Measurements from ENCODE around the gene SNRNP200. TPM values are rescaled to one million over a fixed set of nuclear protein-coding genes. Genes with fewer than 3 reads are reported as not detected.
A peak's percentile ranks its signal among the peaks of the same experiment; 100 is the strongest.

SNRNP200 gene
- total RNA-seq, 4 donors from 2014 or later, result 55.3 to 90.0 (median 68.6) TPM

- intact Hi-C loops (cut with DNase I), result no loop called here
- no peak for DNase-seq
- H3K27me3 ChIP-seq, result no peaks in the 10 kb centered on the region
- H3K4me1 ChIP-seq, result peaks cover 0 to 69% (median 3%) of the 10 kb centered on the region in 3 donors
- H3K9me3 ChIP-seq, result no peaks in the 10 kb centered on the region
- H3K27ac ChIP-seq, result no peak overlapping the region
- no peak overlapping the region for H3K4me3 ChIP-seq
- WGBS, 2 donors, result 88 to 95% methylated on average over 4 to 5 of the region's 8 CpGs
- TF ChIP-seq CTCF (IDR thresholded peaks at IDR 0.05) (no peak), POLR2A (IDR thresholded peaks at IDR 0.05) (no peak)
- peaks cover 26 to 82% (median 34%) of the 10 kb centered on the region in 3 donors for H3K36me3 ChIP-seq
These were observed 52.8 kb downstream of the SNRNP200 start for GRCh38 chr2:96252526-96252925.

GRCh38 chr2:96251721-96252292 lies 53.5 kb downstream of the SNRNP200 start:
- peak overlapping the region in 2 of 4 donors; percentile 2 to 41 for H3K27ac ChIP-seq
- DNase-seq, result no peak
- H3K36me3 ChIP-seq, result peaks cover 26 to 75% (median 34%) of the 10 kb centered on the region in 3 donors
- 59 to 79% methylated on average over 6 of the region's 6 CpGs for WGBS, 2 donors
- intact Hi-C loops (cut with DNase I), result no loop called here
- no peak overlapping the region for H3K4me3 ChIP-seq
- no peak for TF ChIP-seq POLR2A (IDR thresholded peaks at IDR 0.05)
- TF ChIP-seq CTCF (IDR thresholded peaks at IDR 0.05), result no peak
- H3K9me3 ChIP-seq, result no peaks in the 10 kb centered on the region
- H3K4me1 ChIP-seq, result peaks cover 0 to 69% (median 3%) of the 10 kb centered on the region in 3 donors
- no peaks in the 10 kb centered on the region for H3K27me3 ChIP-seq

DNA sequence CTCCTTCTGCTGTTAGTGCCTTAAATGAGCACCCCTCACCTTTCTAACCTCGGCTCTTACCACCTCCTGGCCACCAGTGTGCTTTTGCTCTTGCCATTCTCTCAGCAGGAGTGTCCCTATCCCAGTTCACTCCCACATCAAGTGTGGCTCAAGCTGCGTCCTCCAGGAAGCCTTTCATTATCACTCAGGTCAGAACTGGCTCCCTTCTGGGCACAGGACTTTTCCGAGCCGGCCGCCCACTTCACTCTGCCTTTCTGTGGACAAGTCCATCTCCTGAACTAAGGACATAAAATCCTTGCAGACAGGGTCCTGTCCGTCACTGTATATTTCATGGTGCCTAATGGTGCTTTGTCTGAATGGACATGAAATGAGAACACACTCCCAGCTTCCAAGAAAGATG lies 55.2 kb downstream of the SNRNP200 start:
- intact Hi-C loops (cut with DNase I), result no loop called here
- DNase-seq, result no peak
- H3K27ac ChIP-seq, result peak overlapping the region in 2 of 4 donors; percentile 2 to 35
- peaks cover 0 to 66% (median 6%) of the 10 kb centered on the region in 3 donors for H3K4me1 ChIP-seq
- H3K9me3 ChIP-seq, result no peaks in the 10 kb centered on the region
- 81 to 85% methylated on average over 5 to 6 of the region's 6 CpGs for WGBS, 2 donors
- H3K4me3 ChIP-seq, result no peak overlapping the region
- peaks cover 26 to 59% (median 33%) of the 10 kb centered on the region in 3 donors for H3K36me3 ChIP-seq
- H3K27me3 ChIP-seq, result no peaks in the 10 kb centered on the region
- TF ChIP-seq CTCF (IDR thresholded peaks at IDR 0.05) (no peak), POLR2A (IDR thresholded peaks at IDR 0.05) (no peak)

- WGBS, 2 donors, result 88 to 94% methylated on average over 9 of the region's 9 CpGs
- H3K36me3 ChIP-seq, result peaks cover 26 to 53% (median 28%) of the 10 kb centered on the region in 3 donors
- intact Hi-C loops (cut with DNase I), result no loop called here
- no peak for DNase-seq
- no peaks in the 10 kb centered on the region for H3K9me3 ChIP-seq
- no peak overlapping the region for H3K4me3 ChIP-seq
- no peak for TF ChIP-seq POLR2A (IDR thresholded peaks at IDR 0.05)
- TF ChIP-seq CTCF (IDR thresholded peaks at IDR 0.05), result no peak
- peaks cover 0 to 60% (median 6%) of the 10 kb centered on the region in 3 donors for H3K4me1 ChIP-seq
- peak overlapping the region in 1 of 4 donors; percentile 35 for H3K27ac ChIP-seq
- no peaks in the 10 kb centered on the region for H3K27me3 ChIP-seq
These were observed 55.7 kb downstream of the SNRNP200 start for GRCh38 chr2:96249654-96250053.

DNA sequence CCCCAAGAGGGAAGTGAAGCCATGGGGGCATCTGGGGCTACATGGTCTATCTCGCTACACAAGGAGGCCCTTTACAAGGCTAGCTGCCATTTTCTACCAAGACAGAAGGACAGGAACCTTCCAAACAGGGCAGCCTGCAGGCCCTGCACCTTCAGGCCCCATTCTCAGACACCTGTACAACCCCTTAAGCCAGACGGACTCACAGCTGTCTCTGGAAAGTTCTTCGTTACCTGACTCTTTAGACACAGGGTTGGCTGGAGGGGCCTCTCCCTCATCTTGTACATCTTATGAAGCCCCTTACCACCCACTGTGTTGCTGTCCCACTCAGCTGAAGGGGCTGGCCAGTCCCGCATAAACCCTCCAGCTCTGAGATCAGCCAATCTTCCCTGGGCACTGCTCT lies 56.7 kb downstream of the SNRNP200 start:
- WGBS, 2 donors, result 88 to 89% methylated on average over 1 to 4 of the region's 4 CpGs
- Histone ChIP-seq H3K9me3 (no peaks in the 10 kb centered on the region), H3K27ac (no peak overlapping the region), H3K4me3 (no peak overlapping the region), H3K36me3 (peaks cover 19 to 43% (median 21%) of the 10 kb centered on the region in 3 donors), H3K4me1 (peaks cover 0 to 50% (median 3%) of the 10 kb centered on the region in 3 donors), H3K27me3 (no peaks in the 10 kb centered on the region)
- intact Hi-C loops (cut with DNase I), result no loop called here
- no peak for DNase-seq
- TF ChIP-seq POLR2A (IDR thresholded peaks at IDR 0.05) (no peak), CTCF (IDR thresholded peaks at IDR 0.05) (no peak)
